ENCODE measurements around the gene IFNGR1. TPM values are rescaled to one million over a fixed set of nuclear protein-coding genes. Genes with fewer than 3 reads are reported as not detected.

IFNGR1 gene
- total RNA-seq, 1 donor from 2014 or later: 28.4 TPM

- no peaks in the 10 kb centered on the region for H3K9me3 Mint-ChIP-seq
- no peak overlapping the region for H3K4me3 Mint-ChIP-seq
- no peaks in the 10 kb centered on the region for H3K4me1 Mint-ChIP-seq (ENCODE audit: unreplicated experiment)
- no peaks in the 10 kb centered on the region for H3K36me3 Mint-ChIP-seq
- no peak for TF ChIP-seq CTCF (conservative IDR thresholded peaks at IDR 0.05)
- H3K27ac Mint-ChIP-seq: no peak overlapping the region
- no peaks in the 10 kb centered on the region for H3K27me3 Mint-ChIP-seq
- DNase-seq (ENCODE audit: extremely low spot score, unreplicated experiment): no peak
These were observed 27.5 kb downstream of the IFNGR1 start for GRCh38 chr6:137191670-137192069.

DNA sequence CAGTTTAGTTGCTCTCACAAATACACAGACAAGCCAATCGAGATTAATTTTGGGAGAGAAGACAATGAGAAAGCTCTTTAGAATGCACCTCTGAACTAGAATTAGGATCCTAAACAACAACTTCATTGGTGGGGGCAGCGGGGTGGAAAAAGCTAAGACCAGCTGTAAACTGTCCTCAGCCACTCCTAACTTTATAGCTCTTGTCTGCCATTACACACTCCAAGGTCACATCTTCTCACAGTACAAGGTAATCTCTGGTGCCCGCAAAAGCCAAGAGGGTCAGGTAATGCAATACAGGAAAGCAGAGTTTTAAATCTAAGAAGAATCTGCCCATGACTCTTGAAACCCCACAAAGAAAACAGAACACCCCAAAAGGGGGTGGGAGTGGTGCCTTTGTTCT, 27.9 kb downstream of the IFNGR1 start:
- Mint-ChIP-seq H3K4me1 (ENCODE audit: unreplicated experiment) (no peaks in the 10 kb centered on the region), H3K9me3 (no peaks in the 10 kb centered on the region), H3K27me3 (no peaks in the 10 kb centered on the region), H3K36me3 (no peaks in the 10 kb centered on the region), H3K4me3 (no peak overlapping the region), H3K27ac (no peak overlapping the region)
- no peak for TF ChIP-seq CTCF (conservative IDR thresholded peaks at IDR 0.05)
- DNase-seq (ENCODE audit: extremely low spot score, unreplicated experiment): no peak

DNA sequence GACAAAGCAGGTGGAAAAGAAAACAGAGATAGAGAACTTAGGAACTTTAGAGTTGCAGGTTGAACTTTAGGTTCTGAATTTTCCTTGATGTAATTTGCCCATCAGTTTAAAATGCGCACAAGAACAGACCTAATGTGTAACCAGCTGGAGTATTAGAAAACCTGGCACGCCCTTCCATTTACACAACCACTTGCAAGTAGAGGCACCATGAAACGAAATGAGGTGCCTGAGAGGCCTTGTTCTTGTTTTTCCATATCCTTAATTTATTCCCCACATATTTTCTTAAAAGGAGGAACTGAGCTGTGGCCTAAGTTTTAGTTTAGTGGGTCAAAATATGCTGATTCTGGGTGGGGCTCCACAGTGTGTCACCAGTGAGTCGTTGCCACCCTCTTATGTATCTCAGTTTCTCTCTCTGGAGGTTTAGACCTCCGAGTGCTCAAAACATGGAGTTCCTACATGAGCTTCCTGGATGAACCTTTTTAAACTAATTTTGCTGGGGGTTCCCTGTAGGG, 28.5 kb downstream of the IFNGR1 start:
- no peak for DNase-seq (ENCODE audit: extremely low spot score, unreplicated experiment)
- no peaks in the 10 kb centered on the region for H3K27me3 Mint-ChIP-seq
- H3K4me1 Mint-ChIP-seq (ENCODE audit: unreplicated experiment): no peaks in the 10 kb centered on the region
- peaks cover 2% of the 10 kb centered on the region for H3K9me3 Mint-ChIP-seq
- no peak for TF ChIP-seq CTCF (conservative IDR thresholded peaks at IDR 0.05)
- H3K4me3 Mint-ChIP-seq: no peak overlapping the region
- H3K27ac Mint-ChIP-seq: no peak overlapping the region
- H3K36me3 Mint-ChIP-seq: no peaks in the 10 kb centered on the region

DNA sequence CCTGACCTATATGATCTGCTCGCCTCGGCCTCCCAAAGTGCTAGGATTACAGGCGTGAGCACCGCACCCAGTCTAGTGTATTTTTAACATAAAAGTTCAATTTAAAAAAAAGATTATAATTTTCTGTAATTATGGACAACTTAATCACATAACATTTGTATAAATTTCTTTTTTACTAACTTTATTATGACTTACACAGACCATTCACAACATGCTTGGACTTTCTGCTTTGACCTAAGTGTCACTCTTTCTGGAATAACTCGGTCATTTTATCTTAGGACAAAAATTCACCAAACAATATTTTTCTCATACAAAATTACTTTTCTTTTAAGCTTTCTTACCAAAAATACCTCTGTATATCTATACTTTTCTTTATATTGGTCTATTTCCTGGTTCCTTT, 30.3 kb downstream of the IFNGR1 start:
- no peak for TF ChIP-seq CTCF (conservative IDR thresholded peaks at IDR 0.05)
- no peaks in the 10 kb centered on the region for H3K4me1 Mint-ChIP-seq (ENCODE audit: unreplicated experiment)
- H3K27me3 Mint-ChIP-seq: no peaks in the 10 kb centered on the region
- H3K27ac Mint-ChIP-seq: no peak overlapping the region
- DNase-seq (ENCODE audit: extremely low spot score, unreplicated experiment): no peak
- H3K4me3 Mint-ChIP-seq: no peak overlapping the region
- H3K9me3 Mint-ChIP-seq: peaks cover 3% of the 10 kb centered on the region
- no peaks in the 10 kb centered on the region for H3K36me3 Mint-ChIP-seq

DNA sequence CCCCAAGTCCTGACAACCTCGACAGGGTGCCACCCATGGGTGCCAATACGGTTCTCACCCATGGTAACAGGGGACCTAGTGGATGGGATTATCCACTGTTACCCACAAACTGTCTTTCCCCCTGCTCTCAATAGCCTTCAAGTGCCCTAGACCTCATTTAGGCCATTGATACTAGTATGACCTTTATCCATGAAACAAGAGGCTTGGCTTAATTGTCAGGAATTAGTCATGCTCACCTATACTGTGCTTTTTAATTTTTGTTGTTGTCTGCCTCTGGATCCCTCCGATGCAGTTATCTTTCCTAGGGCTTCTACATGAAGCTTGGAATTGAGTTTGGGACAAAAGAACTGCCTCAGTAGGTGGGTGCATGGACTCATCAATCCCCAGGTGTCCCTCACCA, 33.9 kb downstream of the IFNGR1 start:
- H3K36me3 Mint-ChIP-seq: peaks cover 4% of the 10 kb centered on the region
- no peak for TF ChIP-seq CTCF (conservative IDR thresholded peaks at IDR 0.05)
- no peak for DNase-seq (ENCODE audit: extremely low spot score, unreplicated experiment)
- H3K27me3 Mint-ChIP-seq: no peaks in the 10 kb centered on the region
- H3K4me1 Mint-ChIP-seq (ENCODE audit: unreplicated experiment): no peaks in the 10 kb centered on the region
- no peak overlapping the region for H3K27ac Mint-ChIP-seq
- H3K4me3 Mint-ChIP-seq: no peak overlapping the region
- peaks cover 3% of the 10 kb centered on the region for H3K9me3 Mint-ChIP-seq

DNA sequence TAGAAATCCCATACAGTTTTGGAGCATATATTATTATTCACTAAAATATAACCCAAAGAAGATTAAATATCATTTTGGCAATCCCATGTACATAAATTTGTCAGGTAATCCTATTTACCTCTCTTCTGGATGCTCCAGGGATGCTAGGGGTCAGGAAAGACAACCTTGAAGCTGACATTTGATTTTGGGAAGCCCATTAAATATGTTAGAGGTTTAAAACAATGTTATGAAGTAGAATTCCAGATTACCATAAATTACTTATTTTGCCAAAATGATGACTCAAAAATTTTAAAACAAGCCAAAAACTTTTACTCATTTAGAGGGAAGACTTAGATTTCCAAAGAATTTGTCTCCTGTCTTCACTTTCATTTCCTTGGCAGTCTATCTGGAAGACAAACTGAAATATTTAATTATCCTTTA, 36.5 kb downstream of the IFNGR1 start:
- Mint-ChIP-seq H3K4me3 (no peak overlapping the region), H3K27ac (no peak overlapping the region), H3K9me3 (peaks cover 8% of the 10 kb centered on the region), H3K4me1 (ENCODE audit: unreplicated experiment) (no peaks in the 10 kb centered on the region), H3K36me3 (peaks cover 4% of the 10 kb centered on the region), H3K27me3 (no peaks in the 10 kb centered on the region)
- DNase-seq (ENCODE audit: extremely low spot score, unreplicated experiment): no peak
- TF ChIP-seq CTCF (conservative IDR thresholded peaks at IDR 0.05): no peak

Data from type B pancreatic cell (in vitro differentiated cells).